NCI-H226 (cell line): ENCODE results near the gene MBD5.
"Not testable (repeated sequence)": the region's sequence is repeated elsewhere in the genome, so short reads cannot be mapped to it uniquely, and the experiment has no call there.

Experiments used
- DNase-seq: peaks from one replicate; pipeline ENCODE4 v3.0.0-alpha.2; 2015

The MBD5 gene

GRCh38 chr2:148021059-148021861 lies at the start of gene MBD5:
Gene MBD5, plus strand, starts transcription at chr2:148021091.
- DNase-seq: peak; percentile 15

DNA sequence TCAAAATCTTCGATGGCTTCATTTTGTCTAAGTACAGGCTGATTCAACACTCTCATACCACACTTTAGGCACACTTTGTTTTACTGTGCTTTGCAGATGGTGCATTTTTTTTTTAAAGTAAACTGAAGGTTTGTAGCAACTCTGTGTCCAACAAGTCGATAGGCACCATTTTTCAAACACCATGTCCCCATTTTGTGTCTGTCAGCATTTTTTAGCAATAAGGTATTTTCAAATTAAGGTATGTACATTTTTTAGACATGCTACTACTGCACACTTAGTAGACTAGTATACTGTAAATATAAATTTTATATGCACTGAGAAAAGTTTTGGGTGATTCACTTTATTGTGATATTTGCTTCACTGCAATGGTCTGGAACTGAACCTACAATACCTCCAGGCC lies 44.8 kb upstream of the MBD5 start:
- DNase-seq: no peak

GRCh38 chr2:147977679-147978078 lies 43.2 kb upstream of the MBD5 start:
- no peak for DNase-seq

DNA sequence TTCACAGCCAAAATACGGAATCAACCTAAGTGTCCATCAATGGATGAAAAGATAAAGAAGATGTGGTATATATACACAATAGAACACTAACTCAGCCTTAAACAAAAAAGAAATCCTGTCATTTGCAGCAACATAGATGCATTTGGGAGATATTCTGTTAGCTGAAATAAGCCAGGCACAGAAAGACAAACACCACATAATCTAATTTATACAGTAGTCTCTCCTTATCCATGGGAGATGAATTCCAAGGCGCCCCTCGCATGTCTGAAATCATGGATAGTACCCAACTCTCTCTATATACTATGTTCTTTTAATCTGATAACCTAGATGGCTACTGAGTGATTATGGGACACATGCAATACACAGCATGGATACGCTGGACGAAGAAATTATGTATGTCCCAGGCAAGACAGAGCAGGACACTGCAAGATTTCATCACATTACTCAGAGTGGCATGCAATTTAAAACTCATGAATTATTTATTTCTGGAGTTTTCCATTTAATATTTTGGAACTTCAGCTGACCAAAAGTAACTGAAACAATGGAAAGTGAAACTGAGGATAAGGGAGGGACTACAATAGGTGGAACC lies 39.9 kb upstream of the MBD5 start:
- DNase-seq: no peak

DNA sequence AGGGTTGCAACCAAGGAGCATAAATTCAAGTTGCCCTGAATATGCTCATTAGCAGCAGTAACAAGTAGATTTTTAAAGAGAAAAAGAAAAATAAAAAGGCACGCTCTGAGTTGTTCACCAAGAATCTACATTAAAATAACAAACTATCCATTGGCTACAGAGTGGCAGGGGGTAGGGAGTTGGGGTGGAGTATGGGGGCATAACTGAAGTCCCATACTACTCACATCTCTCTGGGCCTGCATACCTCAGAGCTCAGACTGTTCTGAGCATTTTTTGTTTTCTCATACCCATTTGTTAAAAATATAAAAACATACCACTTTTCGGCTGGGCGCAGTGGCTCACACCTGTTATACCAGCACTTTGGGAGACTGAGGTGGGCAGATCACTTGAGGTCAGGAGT lies 31.8 kb upstream of the MBD5 start:
- no peak for DNase-seq

DNA sequence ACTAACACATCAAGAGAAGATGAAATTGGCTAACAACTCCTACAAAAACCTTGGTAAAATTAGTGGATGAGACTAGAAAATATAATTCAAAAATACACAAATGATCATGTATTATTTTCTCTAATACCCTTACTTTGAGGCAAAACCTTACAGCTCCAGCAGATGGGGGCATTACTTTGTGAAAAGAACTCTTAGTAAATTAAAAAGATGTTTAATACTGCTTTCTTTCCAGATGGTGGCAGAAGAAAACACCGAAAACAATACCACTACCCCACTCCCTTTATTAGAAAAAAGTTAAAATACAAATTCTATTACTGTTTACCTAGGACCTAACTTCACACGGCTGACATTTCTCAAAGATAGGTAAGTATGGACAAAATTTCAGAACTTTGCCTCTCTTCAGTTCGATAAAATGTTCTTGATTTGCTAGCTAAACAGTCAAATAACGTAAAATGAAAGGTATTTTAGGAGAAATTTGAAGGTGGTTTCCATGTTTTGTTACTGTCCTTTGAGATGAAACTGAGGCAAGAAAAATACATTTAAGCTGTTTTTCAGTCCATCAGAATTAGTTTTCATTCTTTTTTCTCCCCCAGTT lies 31.0 kb upstream of the MBD5 start:
- DNase-seq: peak; percentile 4

DNA sequence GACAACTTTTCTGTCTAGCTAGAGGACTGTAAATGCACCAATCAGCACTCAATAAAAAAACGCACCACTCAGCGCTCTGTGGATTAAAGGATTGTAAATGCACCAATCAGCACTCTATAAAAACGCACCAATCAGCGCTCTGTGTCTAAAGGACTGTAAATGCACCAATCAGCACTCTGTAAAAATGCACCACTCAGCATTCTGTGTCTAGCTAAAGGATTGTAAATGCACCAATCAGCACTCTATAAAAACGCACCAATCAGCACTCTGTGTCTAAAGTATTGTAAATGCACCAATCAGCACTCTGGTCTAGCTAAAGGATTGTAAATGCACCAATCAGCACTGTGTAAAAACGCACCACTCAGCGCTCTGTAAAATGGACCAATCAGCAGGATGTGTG lies 25.9 kb upstream of the MBD5 start:
- DNase-seq: not testable (repeated sequence)

- DNase-seq: no peak
These were observed 24.1 kb upstream of the MBD5 start for GRCh38 chr2:147996828-147997227.

DNA sequence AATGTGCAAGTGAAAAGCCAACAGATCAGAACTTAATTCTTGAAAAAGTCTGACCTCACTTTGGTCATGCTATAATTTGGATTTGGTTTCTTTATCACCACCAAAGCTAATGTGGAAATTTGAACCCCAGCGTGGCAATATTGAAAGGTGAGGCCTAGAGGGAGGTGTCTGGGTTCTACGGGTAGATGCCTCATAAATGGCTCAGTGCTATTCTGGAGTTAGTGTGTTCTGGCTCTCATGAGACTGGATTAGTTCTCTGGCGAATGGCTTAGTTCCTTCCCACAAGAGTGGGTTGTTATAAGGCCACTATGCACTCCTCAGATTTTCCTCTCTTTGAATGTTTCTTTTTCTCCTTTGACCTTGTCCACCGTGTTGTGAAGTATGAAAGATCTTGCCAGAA lies 22.7 kb upstream of the MBD5 start:
- no peak for DNase-seq

DNA sequence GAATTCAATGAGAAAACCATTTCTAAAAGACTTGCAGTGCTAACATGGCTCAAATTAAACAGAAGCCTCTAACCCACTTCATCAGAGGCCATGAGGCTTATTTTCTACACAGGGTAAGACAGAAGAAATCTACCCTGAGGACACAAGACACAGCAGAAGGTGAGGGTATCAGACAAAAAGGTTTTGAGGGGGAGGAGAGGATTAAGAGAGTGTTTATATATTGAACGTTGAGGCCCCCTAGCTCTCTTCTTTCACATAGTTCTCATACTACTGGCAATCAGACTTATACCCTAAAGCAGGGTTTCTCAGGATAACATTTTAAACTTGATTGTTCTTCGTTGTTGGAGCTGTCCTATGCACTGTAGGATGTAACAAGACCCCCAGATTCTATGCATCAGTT lies 21.8 kb upstream of the MBD5 start:
- DNase-seq: no peak

DNA sequence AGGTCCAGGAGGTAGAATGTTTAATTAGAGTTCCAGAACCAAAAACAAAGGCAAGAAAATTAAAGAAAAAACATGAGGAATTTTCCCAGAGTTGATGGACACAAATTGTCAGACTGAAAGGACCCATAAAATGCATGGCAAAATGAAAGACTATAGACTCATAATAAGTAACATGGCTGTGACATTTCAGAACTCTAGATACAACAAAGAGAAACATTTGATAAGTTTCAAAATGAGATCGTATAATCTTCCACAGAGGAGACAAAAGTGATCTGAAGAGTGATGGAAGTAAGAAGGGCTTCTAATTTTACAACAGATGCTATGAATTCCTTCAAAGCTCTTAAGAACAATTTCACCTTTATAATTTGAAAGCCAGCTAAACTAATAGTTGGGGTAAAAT lies 20.8 kb upstream of the MBD5 start:
- DNase-seq: no peak

- DNase-seq: not testable (repeated sequence)
These were observed 18.5 kb upstream of the MBD5 start for GRCh38 chr2:148002420-148002819.

GRCh38 chr2:148006249-148007007 lies 14.5 kb upstream of the MBD5 start:
- DNase-seq: no peak

- no peak for DNase-seq
These were observed 13.5 kb upstream of the MBD5 start for GRCh38 chr2:148007219-148007900.

GRCh38 chr2:148008411-148008810 lies 12.5 kb upstream of the MBD5 start:
- not testable (repeated sequence) for DNase-seq

DNA sequence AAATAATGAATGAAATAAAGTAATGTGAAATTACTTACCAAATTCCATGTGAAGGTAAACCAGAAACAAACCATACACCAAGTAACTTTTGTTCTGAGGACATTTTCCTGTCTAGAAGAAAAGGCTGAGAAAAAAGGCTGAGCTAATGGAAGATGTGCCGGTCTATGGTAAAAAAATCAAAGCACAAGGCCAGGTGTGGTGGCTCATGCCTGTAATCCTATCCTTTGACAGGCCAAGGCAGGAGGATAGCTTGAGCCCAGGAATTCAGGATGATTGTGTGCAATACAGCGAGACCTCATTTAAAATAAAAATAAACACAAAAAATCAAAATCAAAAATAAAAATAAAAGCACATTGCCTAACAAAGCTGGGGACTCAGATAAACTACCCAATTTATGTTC lies 7.0 kb upstream of the MBD5 start:
- DNase-seq: no peak

GRCh38 chr2:148014616-148015015 lies 6.3 kb upstream of the MBD5 start:
- DNase-seq: no peak

DNA sequence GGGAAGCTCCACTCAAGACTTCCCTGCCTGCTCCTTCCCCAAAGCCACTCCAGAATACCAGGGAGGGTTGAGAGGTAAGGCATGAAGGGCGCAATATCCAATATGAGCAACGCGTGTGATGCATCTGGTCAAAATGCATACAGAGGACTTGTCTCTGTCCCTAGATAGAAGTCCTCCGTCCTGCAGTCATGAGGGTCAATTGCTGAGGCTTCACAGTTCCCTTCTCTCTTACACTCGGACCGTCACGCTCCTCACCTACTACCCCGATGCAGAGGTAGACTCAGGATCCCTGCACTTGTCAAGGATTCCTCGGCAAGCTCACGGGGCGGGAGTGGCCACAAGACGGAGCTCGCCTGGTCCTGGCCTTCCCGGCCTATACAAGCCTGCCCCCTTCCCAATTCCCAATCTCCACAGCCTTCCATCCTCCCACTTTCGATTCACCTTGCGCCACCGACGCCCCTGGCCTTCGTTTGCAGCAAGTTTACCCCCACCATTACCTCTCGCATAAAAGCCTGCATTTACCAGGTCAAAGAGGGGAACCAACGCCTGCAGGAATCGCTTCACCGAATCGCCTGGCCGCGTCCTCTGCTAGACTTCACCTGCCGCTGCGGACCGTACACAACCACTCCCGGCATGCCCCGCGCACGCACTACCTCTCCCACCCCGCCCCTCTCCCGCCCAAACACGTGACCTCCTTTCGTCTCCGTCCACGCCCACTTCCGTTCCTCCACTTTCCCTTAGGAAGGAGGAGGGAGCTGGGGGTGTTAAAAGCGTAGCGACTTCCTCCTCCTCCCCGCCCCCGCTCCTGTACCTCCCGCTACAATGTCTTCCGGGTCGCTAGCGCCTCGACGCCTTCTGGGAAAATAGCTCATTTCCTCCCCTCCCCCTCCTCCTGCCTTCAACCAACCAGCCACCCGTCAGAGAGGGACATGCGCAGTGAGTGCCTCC lies 506 bp upstream of the MBD5 start, which contains the start of gene ORC4:
Gene ORC4 (minus strand): TSS at position 627 of the 948 bp plus-strand sequence. CDS start 44,779 bp downstream, outside the sequence.
- DNase-seq: peak; percentile 98

DNA sequence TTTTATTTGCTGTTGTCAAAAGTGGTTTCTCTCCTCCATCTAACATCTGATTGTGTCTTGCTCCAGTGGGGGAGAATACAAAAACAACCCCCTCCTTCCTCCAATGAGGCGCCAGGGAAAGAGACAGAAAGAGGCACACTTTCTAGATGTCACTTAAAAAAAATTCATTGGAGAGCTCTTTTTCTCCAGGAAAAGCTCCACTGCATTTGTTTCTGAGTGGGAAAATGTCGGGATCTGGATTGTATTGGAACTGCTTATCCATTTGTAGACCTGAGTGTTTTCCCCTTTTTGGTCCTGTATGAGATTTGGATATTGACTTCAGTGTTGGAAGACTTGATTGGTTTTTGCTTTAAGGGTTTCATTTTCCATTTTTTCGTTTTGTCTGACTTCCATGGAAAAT lies 995 bp downstream of the MBD5 start:
- DNase-seq: no peak

GRCh38 chr2:148022351-148022750 lies 1.5 kb downstream of the MBD5 start:
- DNase-seq: no peak

- no peak for DNase-seq
These were observed 2.0 kb downstream of the MBD5 start for GRCh38 chr2:148022882-148023281.

DNA sequence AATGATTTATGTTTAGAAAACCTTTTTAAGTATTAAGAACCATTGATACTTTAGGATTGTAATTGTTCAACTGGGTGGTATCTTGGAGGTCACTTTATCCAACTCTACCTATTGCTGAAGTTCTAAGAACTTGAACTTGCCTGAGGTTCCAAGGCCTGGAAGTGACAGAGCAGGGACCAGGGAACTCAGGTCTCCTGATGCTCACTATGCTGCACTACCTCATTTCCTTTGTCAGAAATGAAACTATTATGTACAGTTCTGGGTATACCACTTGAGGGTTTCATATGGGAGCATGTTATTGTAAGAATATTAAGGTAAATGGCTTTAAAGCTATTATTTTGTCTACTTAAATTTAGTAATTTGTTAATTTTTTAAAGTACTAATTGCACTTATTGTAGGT lies 3.0 kb downstream of the MBD5 start:
- DNase-seq: no peak
